ENCODE data around the gene NFATC3.

The NFATC3 gene

DNA sequence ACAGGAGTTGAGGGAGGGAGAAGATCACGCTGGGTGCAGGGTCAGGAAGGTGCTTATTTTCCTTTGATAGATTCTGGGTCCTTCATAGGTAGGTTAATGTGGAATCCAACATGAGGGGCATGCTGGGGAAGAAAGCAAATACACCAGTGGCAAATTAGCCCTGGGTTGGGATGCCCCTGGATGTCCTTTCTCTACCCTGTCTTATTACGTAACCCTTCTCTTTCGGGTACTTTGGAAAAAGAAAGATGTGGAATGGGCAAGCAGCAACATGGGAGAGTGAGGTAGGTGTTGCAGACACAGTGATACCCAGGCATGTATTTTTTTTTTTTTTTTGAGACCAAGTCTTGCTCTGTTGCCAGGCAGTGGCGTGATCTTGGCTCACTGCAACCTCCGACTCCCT is 188.3 kb downstream of the NFATC3 start:
- no peak for DNase-seq (ENCODE audit: low spot score)
- TF ChIP-seq CTCF (conservative IDR thresholded peaks at IDR 0.05; ENCODE audit: low read depth): no peak
- POLR2A ChIA-PET (ENCODE audit: low non-redundant PET): interaction anchor here (1.3 kb wide), 1 partner anchor 36 kb away, joined by 3 read pairs; no protein-coding TSS in a partner anchor
- CTCF ChIA-PET: interaction anchor here (1.1 to 1.6 kb wide), 2 partner anchors 9 to 11 kb away, joined by 3 to 5 read pairs; partner anchors contain the start of gene SLC7A6
- H3K27ac ChIP-seq: peak overlapping the region; percentile 19

DNA sequence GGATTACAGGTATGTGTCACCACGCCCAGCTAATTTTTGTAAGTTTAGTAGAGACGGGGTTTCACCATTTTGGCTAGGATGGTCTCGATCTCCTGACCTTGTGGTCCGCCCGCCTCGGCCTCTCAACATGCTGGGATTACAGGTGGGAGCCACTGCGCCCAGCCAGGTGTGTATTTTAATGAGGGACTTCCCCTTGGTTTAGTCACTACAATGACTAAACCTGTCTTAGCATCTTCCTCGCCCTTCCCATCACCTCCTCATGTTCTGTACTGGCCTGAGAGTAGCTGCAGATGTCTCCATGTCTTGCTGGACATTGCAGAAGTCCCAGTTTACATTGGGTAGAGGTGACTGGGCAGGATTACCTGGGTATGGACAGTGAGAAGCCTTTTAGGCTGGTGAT is 188.7 kb downstream of the NFATC3 start:
- peak overlapping the region; percentile 19 for H3K27ac ChIP-seq
- POLR2A ChIA-PET (ENCODE audit: low non-redundant PET): no interaction called here
- CTCF ChIA-PET: interaction anchor here (1.1 to 1.6 kb wide), 3 partner anchors 10 to 55 kb away, joined by 3 to 5 read pairs (median 3); partner anchors contain the start of gene SLC7A6
- TF ChIP-seq CTCF (conservative IDR thresholded peaks at IDR 0.05; ENCODE audit: low read depth): no peak
- DNase-seq (ENCODE audit: low spot score): no peak

DNA sequence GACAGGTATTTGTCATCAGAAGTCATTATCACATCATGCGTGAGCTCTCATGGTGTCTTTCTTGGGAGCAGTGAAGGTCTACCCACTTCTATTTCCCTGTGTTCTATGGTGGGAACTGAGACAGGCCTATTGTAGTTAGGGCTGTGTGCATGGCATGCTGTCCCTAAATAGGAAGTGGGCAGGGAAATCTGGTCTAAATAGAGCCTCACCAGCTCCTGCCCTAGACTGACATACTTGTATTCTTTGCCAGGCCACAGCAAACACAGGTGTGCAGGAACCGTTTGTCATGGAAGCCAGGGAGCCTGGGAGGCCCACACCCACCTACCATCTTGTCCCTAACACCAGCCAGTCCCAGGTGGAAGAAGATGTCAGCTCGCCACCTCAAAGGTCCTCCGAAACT is 189.3 kb downstream of the NFATC3 start:
- ChIA-PET CTCF (interaction anchor here (0.8 to 1.4 kb wide), 3 partner anchors 10 to 54 kb away, joined by 3 to 5 read pairs (median 3); partner anchors contain the start of gene SLC7A6), POLR2A (ENCODE audit: low non-redundant PET) (no interaction called here)
- TF ChIP-seq CTCF (conservative IDR thresholded peaks at IDR 0.05; ENCODE audit: low read depth): no peak
- no peak for DNase-seq (ENCODE audit: low spot score)
- peak overlapping the region; percentile 69 for H3K27ac ChIP-seq

GRCh38 chr16:68275611-68276191 is 190.5 kb downstream of the NFATC3 start:
- POLR2A ChIA-PET (ENCODE audit: low non-redundant PET): no interaction called here
- CTCF ChIA-PET: interaction anchor here (0.7 to 1.0 kb wide), 2 partner anchors 46 to 87 kb away, joined by 3 read pairs; no protein-coding TSS in a partner anchor
- TF ChIP-seq CTCF (conservative IDR thresholded peaks at IDR 0.05; ENCODE audit: low read depth): no peak
- peak overlapping the region; percentile 69 for H3K27ac ChIP-seq
- DNase-seq (ENCODE audit: low spot score): peak; percentile 46

DNA sequence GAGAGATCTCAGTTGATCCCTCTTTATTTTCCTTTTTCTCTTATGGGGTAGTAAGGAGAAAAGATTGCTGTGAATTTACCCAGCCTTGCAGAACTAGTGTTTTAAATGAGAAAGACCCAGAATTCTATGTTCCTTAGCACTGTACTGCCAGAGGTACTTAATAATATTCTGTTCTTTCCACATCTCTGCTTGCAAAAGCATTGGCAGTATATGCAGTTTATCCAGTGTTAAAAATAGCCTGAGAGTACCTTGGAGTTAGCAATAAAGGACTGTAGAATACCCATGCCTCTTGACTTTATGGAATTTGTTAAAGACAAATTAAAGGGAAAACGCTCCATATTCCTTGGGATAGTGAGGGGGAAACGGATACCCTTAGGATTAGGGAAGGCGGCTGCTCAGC is 191.1 kb downstream of the NFATC3 start:
- no peak for DNase-seq (ENCODE audit: low spot score)
- peak overlapping the region; percentile 26; the same call in 1 of the 2 replicates for H3K27ac ChIP-seq
- no peak for TF ChIP-seq CTCF (conservative IDR thresholded peaks at IDR 0.05; ENCODE audit: low read depth)
- ChIA-PET CTCF (interaction anchor here (1.0 kb wide), 1 partner anchor 86 kb away, joined by 3 read pairs; no protein-coding TSS in a partner anchor), POLR2A (ENCODE audit: low non-redundant PET) (no interaction called here)

Data from RWPE1 (cell line).